Body of pancreas (tissue), 4 donors: ENCODE data around the gene MAP2K5.

Source experiments
- POLR2A ChIP-seq, 3 donors: fragments of 450-650 bp; IDR thresholded peaks; one replicate each; pipeline ENCODE4 v1.6.1; 2016; ENCODE audit warnings: antibody characterized with exemption in 3 of 3, mild to moderate bottlenecking in 2 of 3
- TF ChIP-seq, protein P1 (sequence below), 7 experiments: fragments of 450-650 bp in 4 of 7; fragments of 200-600 bp in 3 of 7; sonication (generic) in 3 of 7; IDR thresholded peaks; one replicate each; pipeline ENCODE4 v1.5.1; 2016 to 2019; ENCODE audit warnings: antibody characterized with exemption in 7 of 7

GRCh38 chr15:67741308-67741707 is 198.8 kb downstream of the MAP2K5 start:
- TF ChIP-seq, protein P1, sequence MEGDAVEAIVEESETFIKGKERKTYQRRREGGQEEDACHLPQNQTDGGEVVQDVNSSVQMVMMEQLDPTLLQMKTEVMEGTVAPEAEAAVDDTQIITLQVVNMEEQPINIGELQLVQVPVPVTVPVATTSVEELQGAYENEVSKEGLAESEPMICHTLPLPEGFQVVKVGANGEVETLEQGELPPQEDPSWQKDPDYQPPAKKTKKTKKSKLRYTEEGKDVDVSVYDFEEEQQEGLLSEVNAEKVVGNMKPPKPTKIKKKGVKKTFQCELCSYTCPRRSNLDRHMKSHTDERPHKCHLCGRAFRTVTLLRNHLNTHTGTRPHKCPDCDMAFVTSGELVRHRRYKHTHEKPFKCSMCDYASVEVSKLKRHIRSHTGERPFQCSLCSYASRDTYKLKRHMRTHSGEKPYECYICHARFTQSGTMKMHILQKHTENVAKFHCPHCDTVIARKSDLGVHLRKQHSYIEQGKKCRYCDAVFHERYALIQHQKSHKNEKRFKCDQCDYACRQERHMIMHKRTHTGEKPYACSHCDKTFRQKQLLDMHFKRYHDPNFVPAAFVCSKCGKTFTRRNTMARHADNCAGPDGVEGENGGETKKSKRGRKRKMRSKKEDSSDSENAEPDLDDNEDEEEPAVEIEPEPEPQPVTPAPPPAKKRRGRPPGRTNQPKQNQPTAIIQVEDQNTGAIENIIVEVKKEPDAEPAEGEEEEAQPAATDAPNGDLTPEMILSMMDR (IDR thresholded peaks at IDR 0.05), result no peak
- no peak for TF ChIP-seq POLR2A (IDR thresholded peaks at IDR 0.05)
